ENCODE results near the gene PPP4R2. TPM values are rescaled to one million over a fixed set of nuclear protein-coding genes. Genes with fewer than 3 reads are reported as not detected.
"Not testable (repeated sequence)": the region's sequence is repeated elsewhere in the genome, so short reads cannot be mapped to it uniquely, and the experiment has no call there.

The PPP4R2 gene
- total RNA-seq, 1 donor from 2014 or later = 33.0 TPM

GRCh38 chr3:73060302-73060723 lies 63.7 kb downstream of the PPP4R2 start:
- H3K4me3 ChIP-seq (ENCODE audit: low read depth, low read length) = no peak overlapping the region

GRCh38 chr3:73061416-73061815 lies 64.8 kb downstream of the PPP4R2 start, which contains the start of gene EBLN2:
Gene EBLN2 (plus strand): TSS chr3:73061659. CDS start chr3:73062082, 423 bp downstream.
- no peak for TF ChIP-seq CTCF (conservative IDR thresholded peaks at IDR 0.05; ENCODE audit: low read depth, low read length)
- DNase-seq (ENCODE audit: low read depth) = no peak
- no peak within 1 kb of the TSS for H3K4me3 ChIP-seq (ENCODE audit: low read depth, low read length)

More at GRCh38 chr3:73060302-73060723, 63.7 kb downstream of the PPP4R2 start:
- DNase-seq (ENCODE audit: low read depth) = no peak
- no peak for TF ChIP-seq CTCF (conservative IDR thresholded peaks at IDR 0.05; ENCODE audit: low read depth, low read length)

- DNase-seq (ENCODE audit: low read depth) = not testable (repeated sequence)
Measured at GRCh38 chr3:73066243-73066642, 69.6 kb downstream of the PPP4R2 start.

GRCh38 chr3:73068419-73068818 lies 71.8 kb downstream of the PPP4R2 start:
- no peak for TF ChIP-seq CTCF (conservative IDR thresholded peaks at IDR 0.05; ENCODE audit: low read depth, low read length)
- no peak overlapping the region for H3K4me3 ChIP-seq (ENCODE audit: low read depth, low read length)
- no peak for DNase-seq (ENCODE audit: low read depth)

More at GRCh38 chr3:73066243-73066642, 69.6 kb downstream of the PPP4R2 start:
- not testable (repeated sequence) for H3K4me3 ChIP-seq (ENCODE audit: low read depth, low read length)

- TF ChIP-seq CTCF (conservative IDR thresholded peaks at IDR 0.05; ENCODE audit: low read depth, low read length) = no peak
- no peak overlapping the region for H3K4me3 ChIP-seq (ENCODE audit: low read depth, low read length)
- no peak for DNase-seq (ENCODE audit: low read depth)
Measured at GRCh38 chr3:73069187-73069586, 72.6 kb downstream of the PPP4R2 start.

GRCh38 chr3:73069775-73070444 lies 73.3 kb downstream of the PPP4R2 start:
- DNase-seq (ENCODE audit: low read depth) = no peak
- TF ChIP-seq CTCF (conservative IDR thresholded peaks at IDR 0.05; ENCODE audit: low read depth, low read length) = no peak
- H3K4me3 ChIP-seq (ENCODE audit: low read depth, low read length) = no peak overlapping the region

- no peak for TF ChIP-seq CTCF (conservative IDR thresholded peaks at IDR 0.05; ENCODE audit: low read depth, low read length)
- no peak for DNase-seq (ENCODE audit: low read depth)
- H3K4me3 ChIP-seq (ENCODE audit: low read depth, low read length) = no peak overlapping the region
Measured at GRCh38 chr3:73070675-73071575, 74.3 kb downstream of the PPP4R2 start.
